ENCODE measurements around the gene TBC1D4.

TBC1D4 gene

GRCh38 chr13:75383064-75383715, 98.8 kb downstream of the TBC1D4 start:
- TF ChIP-seq FOXP2 (optimal IDR thresholded peaks at IDR 0.05; ENCODE audit: borderline replicate concordance, extremely low read depth, extremely low read length, insufficient read depth), result no peak
- TF ChIP-seq POLR2AphosphoS5 (IDR thresholded peaks at IDR 0.05; ENCODE audit: low read depth, low read length), result no peak
- no peak for TF ChIP-seq SIN3A (IDR thresholded peaks at IDR 0.05; ENCODE audit: borderline replicate concordance, insufficient read depth, low read length)
- TF ChIP-seq REST (IDR thresholded peaks at IDR 0.05; ENCODE audit: insufficient read depth in 1 of 2, low read depth in 2 of 2, low read length in 2 of 2), result no peak
- no peak for TF ChIP-seq TAF1 (IDR thresholded peaks at IDR 0.05; ENCODE audit: borderline replicate concordance, insufficient read depth, low read length)

GRCh38 chr13:75378301-75378700, 103.7 kb downstream of the TBC1D4 start:
- no peak for TF ChIP-seq SIN3A (IDR thresholded peaks at IDR 0.05; ENCODE audit: borderline replicate concordance, insufficient read depth, low read length)
- no peak for TF ChIP-seq REST (IDR thresholded peaks at IDR 0.05; ENCODE audit: insufficient read depth in 1 of 2, low read depth in 2 of 2, low read length in 2 of 2)
- no peak for TF ChIP-seq POLR2AphosphoS5 (IDR thresholded peaks at IDR 0.05; ENCODE audit: low read depth, low read length)
- TF ChIP-seq FOXP2 (optimal IDR thresholded peaks at IDR 0.05; ENCODE audit: borderline replicate concordance, extremely low read depth, extremely low read length, insufficient read depth), result no peak
- TF ChIP-seq TAF1 (IDR thresholded peaks at IDR 0.05; ENCODE audit: borderline replicate concordance, insufficient read depth, low read length), result no peak

- TF ChIP-seq POLR2AphosphoS5 (IDR thresholded peaks at IDR 0.05; ENCODE audit: low read depth, low read length), result no peak
- TF ChIP-seq SIN3A (IDR thresholded peaks at IDR 0.05; ENCODE audit: borderline replicate concordance, insufficient read depth, low read length), result no peak
- TF ChIP-seq REST (IDR thresholded peaks at IDR 0.05; ENCODE audit: insufficient read depth in 1 of 2, low read depth in 2 of 2, low read length in 2 of 2), result no peak
- TF ChIP-seq FOXP2 (optimal IDR thresholded peaks at IDR 0.05; ENCODE audit: borderline replicate concordance, extremely low read depth, extremely low read length, insufficient read depth), result no peak
- no peak for TF ChIP-seq TAF1 (IDR thresholded peaks at IDR 0.05; ENCODE audit: borderline replicate concordance, insufficient read depth, low read length)
Measured at GRCh38 chr13:75376792-75377402, 105.1 kb downstream of the TBC1D4 start.

- no peak for TF ChIP-seq POLR2AphosphoS5 (IDR thresholded peaks at IDR 0.05; ENCODE audit: low read depth, low read length)
- TF ChIP-seq SIN3A (IDR thresholded peaks at IDR 0.05; ENCODE audit: borderline replicate concordance, insufficient read depth, low read length), result no peak
- no peak for TF ChIP-seq REST (IDR thresholded peaks at IDR 0.05; ENCODE audit: insufficient read depth in 1 of 2, low read depth in 2 of 2, low read length in 2 of 2)
- TF ChIP-seq FOXP2 (optimal IDR thresholded peaks at IDR 0.05; ENCODE audit: borderline replicate concordance, extremely low read depth, extremely low read length, insufficient read depth), result no peak
- no peak for TF ChIP-seq TAF1 (IDR thresholded peaks at IDR 0.05; ENCODE audit: borderline replicate concordance, insufficient read depth, low read length)
Measured at GRCh38 chr13:75375329-75375728, 106.6 kb downstream of the TBC1D4 start.
